Measurements from ENCODE around the gene CETN2.
"Not testable (repeated sequence)": the region's sequence is repeated elsewhere in the genome, so short reads cannot be mapped to it uniquely, and the experiment has no call there.

Gene CETN2

DNA sequence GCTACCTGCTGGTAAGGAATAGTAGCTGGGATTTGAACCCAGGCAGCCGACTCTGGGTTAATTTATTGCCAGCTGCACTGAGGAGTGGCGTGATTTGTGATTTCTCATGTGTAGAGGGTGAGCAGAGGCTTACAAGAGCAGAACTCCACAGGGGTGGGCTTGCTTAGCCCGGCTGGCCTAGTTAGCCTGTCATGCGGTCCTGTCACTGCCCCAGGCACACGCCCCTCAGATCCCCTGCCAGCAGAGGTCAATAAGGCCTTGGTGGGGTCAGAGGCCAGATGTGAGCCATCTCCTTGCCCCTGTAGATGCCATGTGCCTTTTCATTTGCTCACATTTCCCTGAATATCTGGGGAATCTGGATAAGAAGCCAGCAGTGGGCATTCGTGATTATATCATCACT is 13.7 kb upstream of the CETN2 start:
- Histone ChIP-seq H4K12ac (ENCODE audit: low read depth, low read length) (no peak overlapping the region), H3K9me3 (ENCODE audit: insufficient read depth, low read depth, low read length) (no peaks in the 10 kb centered on the region), H3K4ac (ENCODE audit: low read depth, low read length) (no peak overlapping the region), H3K4me2 (ENCODE audit: low read length) (no peak overlapping the region), H3K9ac (ENCODE audit: low read length) (no peak overlapping the region), H2BK12ac (ENCODE audit: low read length) (no peak overlapping the region), H3K4me1 (ENCODE audit: control insufficient read depth in 1 of 2, insufficient read depth in 2 of 2, low read length in 2 of 2) (no peaks in the 10 kb centered on the region), H3K23ac (ENCODE audit: low read length) (no peak overlapping the region), H3K27me3 (ENCODE audit: insufficient read depth, low read length) (no peaks in the 10 kb centered on the region), H4K8ac (ENCODE audit: low read depth, low read length) (no peak overlapping the region), H4K91ac (ENCODE audit: low read depth, low read length) (no peak overlapping the region), H3K18ac (ENCODE audit: low read length) (no peak overlapping the region), H2AK5ac (ENCODE audit: low read length) (no peak overlapping the region), H3K14ac (ENCODE audit: low read length) (no peak overlapping the region), H3K36me3 (ENCODE audit: control insufficient read depth in 1 of 2, insufficient read depth in 2 of 2, low read length in 2 of 2) (peaks cover 14 to 19% of the 10 kb centered on the region in 2 experiments), H2AFZ (ENCODE audit: insufficient read depth, low read length, poor library complexity) (no peak overlapping the region), H2BK5ac (ENCODE audit: low read depth, low read length, poor library complexity) (no peak overlapping the region), H3K79me2 (ENCODE audit: control insufficient read depth, insufficient read depth, low read length, poor library complexity) (peaks cover 1% of the 10 kb centered on the region), H2BK120ac (ENCODE audit: insufficient read depth, low read length, poor library complexity) (no peak overlapping the region), H3K27ac (ENCODE audit: low read depth, low read length) (no peak overlapping the region), H3K4me3 (ENCODE audit: low read depth, low read length) (no peak overlapping the region), H3K79me1 (ENCODE audit: low read length) (no peaks in the 10 kb centered on the region)
- WGBS (ENCODE audit: extremely low coverage, insufficient coverage, insufficient read length) = no CpG with 5 or more reads among the region's 6 CpGs
- DNase-seq = no peak

- no peak for DNase-seq
- no peak overlapping the region for H3K27ac ChIP-seq (ENCODE audit: low read depth, low read length)
- no peak overlapping the region for H3K18ac ChIP-seq (ENCODE audit: low read length)
- H3K79me2 ChIP-seq (ENCODE audit: control insufficient read depth, insufficient read depth, low read length, poor library complexity) = peaks cover 1% of the 10 kb centered on the region
- H2BK120ac ChIP-seq (ENCODE audit: insufficient read depth, low read length, poor library complexity) = no peak overlapping the region
- no peaks in the 10 kb centered on the region for H3K27me3 ChIP-seq (ENCODE audit: insufficient read depth, low read length)
- no peak overlapping the region for H3K23ac ChIP-seq (ENCODE audit: low read length)
- no peak overlapping the region for H2AK5ac ChIP-seq (ENCODE audit: low read length)
- H4K8ac ChIP-seq (ENCODE audit: low read depth, low read length) = no peak overlapping the region
- WGBS (ENCODE audit: extremely low coverage, insufficient coverage, insufficient read length) = no CpG with 5 or more reads among the region's 5 CpGs
- H2BK12ac ChIP-seq (ENCODE audit: low read length) = no peak overlapping the region
- no peak overlapping the region for H4K12ac ChIP-seq (ENCODE audit: low read depth, low read length)
- H3K9ac ChIP-seq (ENCODE audit: low read length) = no peak overlapping the region
- no peak overlapping the region for H3K4me3 ChIP-seq (ENCODE audit: low read depth, low read length)
- no peak overlapping the region for H3K14ac ChIP-seq (ENCODE audit: low read length)
- no peak overlapping the region for H3K4me2 ChIP-seq (ENCODE audit: low read length)
- H3K79me1 ChIP-seq (ENCODE audit: low read length) = no peaks in the 10 kb centered on the region
- H3K4me1 ChIP-seq (ENCODE audit: control insufficient read depth in 1 of 2, insufficient read depth in 2 of 2, low read length in 2 of 2) = no peaks in the 10 kb centered on the region
- peaks cover 13 to 18% of the 10 kb centered on the region in 2 experiments for H3K36me3 ChIP-seq (ENCODE audit: control insufficient read depth in 1 of 2, insufficient read depth in 2 of 2, low read length in 2 of 2)
- H3K9me3 ChIP-seq (ENCODE audit: insufficient read depth, low read depth, low read length) = no peaks in the 10 kb centered on the region
- no peak overlapping the region for H4K91ac ChIP-seq (ENCODE audit: low read depth, low read length)
- H2AFZ ChIP-seq (ENCODE audit: insufficient read depth, low read length, poor library complexity) = no peak overlapping the region
- H2BK5ac ChIP-seq (ENCODE audit: low read depth, low read length, poor library complexity) = no peak overlapping the region
- H3K4ac ChIP-seq (ENCODE audit: low read depth, low read length) = no peak overlapping the region
These were observed 13.3 kb upstream of the CETN2 start for GRCh38 chrX:152843852-152844251.

GRCh38 chrX:152842772-152843338 is 12.3 kb upstream of the CETN2 start:
- no peak overlapping the region for H2BK5ac ChIP-seq (ENCODE audit: low read depth, low read length, poor library complexity)
- no peak overlapping the region for H4K12ac ChIP-seq (ENCODE audit: low read depth, low read length)
- H3K4me3 ChIP-seq (ENCODE audit: low read depth, low read length) = no peak overlapping the region
- DNase-seq = no peak
- H3K36me3 ChIP-seq (ENCODE audit: control insufficient read depth in 1 of 2, insufficient read depth in 2 of 2, low read length in 2 of 2) = peaks cover 13 to 18% of the 10 kb centered on the region in 2 experiments
- no peak overlapping the region for H4K91ac ChIP-seq (ENCODE audit: low read depth, low read length)
- no peaks in the 10 kb centered on the region for H3K4me1 ChIP-seq (ENCODE audit: control insufficient read depth in 1 of 2, insufficient read depth in 2 of 2, low read length in 2 of 2)
- H3K27ac ChIP-seq (ENCODE audit: low read depth, low read length) = no peak overlapping the region
- H3K27me3 ChIP-seq (ENCODE audit: insufficient read depth, low read length) = no peaks in the 10 kb centered on the region
- WGBS (ENCODE audit: extremely low coverage, insufficient coverage, insufficient read length) = no CpG with 5 or more reads among the region's 10 CpGs
- no peak overlapping the region for H3K4ac ChIP-seq (ENCODE audit: low read depth, low read length)
- H3K79me1 ChIP-seq (ENCODE audit: low read length) = no peaks in the 10 kb centered on the region
- H2BK12ac ChIP-seq (ENCODE audit: low read length) = no peak overlapping the region
- H3K79me2 ChIP-seq (ENCODE audit: control insufficient read depth, insufficient read depth, low read length, poor library complexity) = peaks cover 1% of the 10 kb centered on the region
- no peak overlapping the region for H4K8ac ChIP-seq (ENCODE audit: low read depth, low read length)
- no peak overlapping the region for H3K18ac ChIP-seq (ENCODE audit: low read length)
- no peak overlapping the region for H2BK120ac ChIP-seq (ENCODE audit: insufficient read depth, low read length, poor library complexity)
- no peak overlapping the region for H2AK5ac ChIP-seq (ENCODE audit: low read length)
- no peak overlapping the region for H3K14ac ChIP-seq (ENCODE audit: low read length)
- H3K4me2 ChIP-seq (ENCODE audit: low read length) = no peak overlapping the region
- H3K9ac ChIP-seq (ENCODE audit: low read length) = no peak overlapping the region
- no peak overlapping the region for H2AFZ ChIP-seq (ENCODE audit: insufficient read depth, low read length, poor library complexity)
- no peak overlapping the region for H3K23ac ChIP-seq (ENCODE audit: low read length)
- no peaks in the 10 kb centered on the region for H3K9me3 ChIP-seq (ENCODE audit: insufficient read depth, low read depth, low read length)

- not testable (repeated sequence) for H3K79me2 ChIP-seq (ENCODE audit: control insufficient read depth, insufficient read depth, low read length, poor library complexity); H3K4ac ChIP-seq (ENCODE audit: low read depth, low read length); H3K4me1 ChIP-seq (ENCODE audit: control insufficient read depth in 1 of 2, insufficient read depth in 2 of 2, low read length in 2 of 2); H2BK120ac ChIP-seq (ENCODE audit: insufficient read depth, low read length, poor library complexity); H3K9me3 ChIP-seq (ENCODE audit: insufficient read depth, low read depth, low read length); H4K91ac ChIP-seq (ENCODE audit: low read depth, low read length); H3K9ac ChIP-seq (ENCODE audit: low read length); H3K23ac ChIP-seq (ENCODE audit: low read length); H2AK5ac ChIP-seq (ENCODE audit: low read length); H2AFZ ChIP-seq (ENCODE audit: insufficient read depth, low read length, poor library complexity); DNase-seq; H2BK12ac ChIP-seq (ENCODE audit: low read length); H3K27ac ChIP-seq (ENCODE audit: low read depth, low read length); H3K4me3 ChIP-seq (ENCODE audit: low read depth, low read length); H4K12ac ChIP-seq (ENCODE audit: low read depth, low read length); H3K27me3 ChIP-seq (ENCODE audit: insufficient read depth, low read length); H3K14ac ChIP-seq (ENCODE audit: low read length); H2BK5ac ChIP-seq (ENCODE audit: low read depth, low read length, poor library complexity); H4K8ac ChIP-seq (ENCODE audit: low read depth, low read length); H3K18ac ChIP-seq (ENCODE audit: low read length); H3K79me1 ChIP-seq (ENCODE audit: low read length); H3K4me2 ChIP-seq (ENCODE audit: low read length)
- peaks cover 10 to 19% of the 10 kb centered on the region in 2 experiments for H3K36me3 ChIP-seq (ENCODE audit: control insufficient read depth in 1 of 2, insufficient read depth in 2 of 2, low read length in 2 of 2)
- no CpG with 5 or more reads among the region's 1 CpG for WGBS (ENCODE audit: extremely low coverage, insufficient coverage, insufficient read length)
These were observed 4.9 kb upstream of the CETN2 start for GRCh38 chrX:152835470-152835869.
